ENCODE results near the gene TEAD1. TPM values are rescaled to one million over a fixed set of nuclear protein-coding genes. Genes with fewer than 3 reads are reported as not detected.

TEAD1 gene
- total RNA-seq, 2 donors from 2014 or later = 76.4 to 94.4 TPM

- TF ChIP-seq CTCF (conservative IDR thresholded peaks at IDR 0.05) = no peak
- no peaks in the 10 kb centered on the region for H3K9me3 ChIP-seq (ENCODE audit: control insufficient read depth, low read length)
- WGBS, 2 experiments (ENCODE audit: insufficient coverage in 1 of 2, insufficient read length in 1 of 2) = 81 to 100% methylated on average over 1 to 3 of the region's 3 CpGs
- H3K4me3 ChIP-seq (ENCODE audit: low read length) = peak overlapping the region; percentile 48
- Mint-ChIP-seq H3K27me3 (ENCODE audit: insufficient read depth) (no peaks in the 10 kb centered on the region), H3K36me3 (ENCODE audit: low read depth) (peaks cover 1% of the 10 kb centered on the region), H3K4me1 (peaks cover 64% of the 10 kb centered on the region), H3K9me3 (no peaks in the 10 kb centered on the region), H3K27ac (no peak overlapping the region), H3K4me3 (no peak overlapping the region)
- no peaks in the 10 kb centered on the region for H3K36me3 ChIP-seq (ENCODE audit: control insufficient read depth, insufficient read depth, low read length)
- no peak for DNase-seq
- H3K4me1 ChIP-seq (ENCODE audit: control insufficient read depth, insufficient read depth, low read length) = peaks cover 16% of the 10 kb centered on the region
- no peaks in the 10 kb centered on the region for H3K27me3 ChIP-seq (ENCODE audit: control insufficient read depth, insufficient read depth, low read length, poor library complexity, severe bottlenecking)
- no peak overlapping the region for H3K9ac ChIP-seq (ENCODE audit: extremely low read depth, low read length, poor library complexity, severe bottlenecking)
- no peak overlapping the region for H3K27ac ChIP-seq (ENCODE audit: low read depth, low read length)
These were observed 79.8 kb downstream of the TEAD1 start for GRCh38 chr11:12754021-12754420.

- H3K4me1 ChIP-seq (ENCODE audit: control insufficient read depth, insufficient read depth, low read length) = peaks cover 16% of the 10 kb centered on the region
- Mint-ChIP-seq H3K4me3 (no peak overlapping the region), H3K4me1 (peaks cover 60% of the 10 kb centered on the region), H3K27me3 (ENCODE audit: insufficient read depth) (no peaks in the 10 kb centered on the region), H3K27ac (no peak overlapping the region), H3K9me3 (no peaks in the 10 kb centered on the region), H3K36me3 (ENCODE audit: low read depth) (peaks cover 4% of the 10 kb centered on the region)
- H3K9ac ChIP-seq (ENCODE audit: extremely low read depth, low read length, poor library complexity, severe bottlenecking) = no peak overlapping the region
- TF ChIP-seq CTCF (conservative IDR thresholded peaks at IDR 0.05) = no peak
- H3K36me3 ChIP-seq (ENCODE audit: control insufficient read depth, insufficient read depth, low read length) = no peaks in the 10 kb centered on the region
- 87% methylated on average over 3 of the region's 3 CpGs for WGBS, 2 experiments (ENCODE audit: insufficient coverage in 1 of 2, insufficient read length in 1 of 2)
- H3K27me3 ChIP-seq (ENCODE audit: control insufficient read depth, insufficient read depth, low read length, poor library complexity, severe bottlenecking) = no peaks in the 10 kb centered on the region
- peak overlapping the region; percentile 48 for H3K4me3 ChIP-seq (ENCODE audit: low read length)
- no peaks in the 10 kb centered on the region for H3K9me3 ChIP-seq (ENCODE audit: control insufficient read depth, low read length)
- DNase-seq = no peak
- H3K27ac ChIP-seq (ENCODE audit: low read depth, low read length) = no peak overlapping the region
These were observed 80.5 kb downstream of the TEAD1 start for GRCh38 chr11:12754582-12755234.

- Histone ChIP-seq H3K9me3 (ENCODE audit: control insufficient read depth, low read length) (no peaks in the 10 kb centered on the region), H3K27me3 (ENCODE audit: control insufficient read depth, insufficient read depth, low read length, poor library complexity, severe bottlenecking) (no peaks in the 10 kb centered on the region), H3K4me3 (ENCODE audit: low read length) (no peak overlapping the region), H3K27ac (ENCODE audit: low read depth, low read length) (no peak overlapping the region), H3K4me1 (ENCODE audit: control insufficient read depth, insufficient read depth, low read length) (peaks cover 16% of the 10 kb centered on the region), H3K9ac (ENCODE audit: extremely low read depth, low read length, poor library complexity, severe bottlenecking) (no peak overlapping the region), H3K36me3 (ENCODE audit: control insufficient read depth, insufficient read depth, low read length) (no peaks in the 10 kb centered on the region)
- Mint-ChIP-seq H3K27ac (no peak overlapping the region), H3K36me3 (ENCODE audit: low read depth) (peaks cover 4% of the 10 kb centered on the region), H3K9me3 (no peaks in the 10 kb centered on the region), H3K4me1 (peaks cover 49% of the 10 kb centered on the region), H3K27me3 (ENCODE audit: insufficient read depth) (no peaks in the 10 kb centered on the region), H3K4me3 (no peak overlapping the region)
- no peak for TF ChIP-seq CTCF (conservative IDR thresholded peaks at IDR 0.05)
- WGBS, 2 experiments (ENCODE audit: insufficient coverage in 1 of 2, insufficient read length in 1 of 2) = 83% methylated on average over 7 to 9 of the region's 9 CpGs
- no peak for DNase-seq
These were observed 81.6 kb downstream of the TEAD1 start for GRCh38 chr11:12755510-12756453.
